Glutamatergic neuron (in vitro differentiated cells): ENCODE measurements around the gene ZNF865. TPM values are rescaled to one million over a fixed set of nuclear protein-coding genes. Genes with fewer than 3 reads are reported as not detected.

Experiments used
- DNase-seq: peaks from one replicate; pipeline ENCODE4 v3.0.0; 2022
- H3K27ac Mint-ChIP-seq: one replicate; pipeline ENCODE4 v1.8.0; 2020; ENCODE audit warnings: mild to moderate bottlenecking, mixed read lengths, inconsistent platforms; ENCODE audit not compliant: unreplicated experiment
- H3K27me3 Mint-ChIP-seq: one replicate; pipeline ENCODE4 v1.8.0; 2020; ENCODE audit warnings: mild to moderate bottlenecking, moderate library complexity, mixed read lengths, inconsistent platforms; ENCODE audit not compliant: unreplicated experiment
- H3K36me3 Mint-ChIP-seq: one replicate; pipeline ENCODE4 v1.8.0; 2020; ENCODE audit warnings: mild to moderate bottlenecking, mixed read lengths, inconsistent platforms; ENCODE audit not compliant: unreplicated experiment
- H3K4me1 Mint-ChIP-seq: one replicate; pipeline ENCODE4 v1.8.0; 2020; ENCODE audit warnings: mild to moderate bottlenecking, low read depth, mixed read lengths, inconsistent platforms; ENCODE audit not compliant: unreplicated experiment
- H3K4me3 Mint-ChIP-seq: one replicate; pipeline ENCODE4 v1.8.0; 2020; ENCODE audit warnings: mild to moderate bottlenecking, mixed read lengths, inconsistent platforms; ENCODE audit not compliant: unreplicated experiment
- H3K9me3 Mint-ChIP-seq: one replicate; pipeline ENCODE4 v1.8.0; 2020; ENCODE audit warnings: mild to moderate bottlenecking, moderate library complexity, mixed read lengths, inconsistent platforms; ENCODE audit not compliant: unreplicated experiment
- total RNA-seq: library from RNA; stranded (reverse); fragmentation: NEBNext Ultra II Directional; extraction: Animal tissue kit (Norgen Biotek cat#: 25700); gene quantifications from one replicate; pipeline ENCODE4 v1.2.1, GENCODE V29; 2021; ENCODE audit not compliant: unreplicated experiment
- TF ChIP-seq, protein P1 (sequence below): fragments of 200-600 bp; sonication (generic); IDR thresholded peaks from one replicate; pipeline ENCODE4 v1.5.0; 2021; ENCODE audit not compliant: partially characterized antibody, unreplicated experiment

ZNF865 gene
- total RNA-seq, 1 donor from 2014 or later, result 14.6 TPM

DNA sequence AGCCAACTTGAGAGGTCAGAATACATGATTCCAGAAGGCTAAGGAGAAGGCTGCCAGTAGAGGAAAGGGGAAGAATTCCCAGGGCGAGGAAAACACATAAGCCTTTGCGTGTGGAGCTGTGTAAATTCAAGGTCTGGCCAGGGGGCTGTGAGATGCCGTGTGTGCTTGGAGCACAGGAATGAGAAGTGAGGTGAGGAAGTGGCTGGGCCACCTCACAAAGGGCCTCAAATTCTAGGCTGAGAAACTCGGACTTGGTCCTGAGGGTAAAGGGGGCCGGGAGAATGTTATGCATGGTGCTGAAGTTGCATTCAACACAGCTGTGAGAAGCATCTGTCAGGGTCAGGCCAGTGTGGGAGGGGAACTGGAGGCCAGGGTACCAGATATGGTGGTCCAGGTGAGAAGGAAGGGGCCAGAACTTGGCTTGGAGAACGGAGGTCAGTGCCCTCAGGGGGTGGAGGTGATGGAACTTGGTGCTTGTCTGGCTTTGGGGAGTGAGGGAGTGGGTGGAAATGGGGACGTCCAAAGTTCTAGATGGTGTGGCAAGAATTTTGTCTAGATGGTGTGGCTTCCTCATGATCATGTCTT, 30.5 kb downstream of the ZNF865 start:
- Mint-ChIP-seq H3K27ac (peak overlapping the region; percentile 94), H3K4me3 (peak overlapping the region; percentile 98), H3K27me3 (peaks cover 14% of the 10 kb centered on the region), H3K4me1 (peaks cover 20% of the 10 kb centered on the region), H3K36me3 (no peaks in the 10 kb centered on the region), H3K9me3 (peaks cover 4% of the 10 kb centered on the region)
- DNase-seq, result no peak
- TF ChIP-seq, protein P1, sequence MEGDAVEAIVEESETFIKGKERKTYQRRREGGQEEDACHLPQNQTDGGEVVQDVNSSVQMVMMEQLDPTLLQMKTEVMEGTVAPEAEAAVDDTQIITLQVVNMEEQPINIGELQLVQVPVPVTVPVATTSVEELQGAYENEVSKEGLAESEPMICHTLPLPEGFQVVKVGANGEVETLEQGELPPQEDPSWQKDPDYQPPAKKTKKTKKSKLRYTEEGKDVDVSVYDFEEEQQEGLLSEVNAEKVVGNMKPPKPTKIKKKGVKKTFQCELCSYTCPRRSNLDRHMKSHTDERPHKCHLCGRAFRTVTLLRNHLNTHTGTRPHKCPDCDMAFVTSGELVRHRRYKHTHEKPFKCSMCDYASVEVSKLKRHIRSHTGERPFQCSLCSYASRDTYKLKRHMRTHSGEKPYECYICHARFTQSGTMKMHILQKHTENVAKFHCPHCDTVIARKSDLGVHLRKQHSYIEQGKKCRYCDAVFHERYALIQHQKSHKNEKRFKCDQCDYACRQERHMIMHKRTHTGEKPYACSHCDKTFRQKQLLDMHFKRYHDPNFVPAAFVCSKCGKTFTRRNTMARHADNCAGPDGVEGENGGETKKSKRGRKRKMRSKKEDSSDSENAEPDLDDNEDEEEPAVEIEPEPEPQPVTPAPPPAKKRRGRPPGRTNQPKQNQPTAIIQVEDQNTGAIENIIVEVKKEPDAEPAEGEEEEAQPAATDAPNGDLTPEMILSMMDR, result no peak

DNA sequence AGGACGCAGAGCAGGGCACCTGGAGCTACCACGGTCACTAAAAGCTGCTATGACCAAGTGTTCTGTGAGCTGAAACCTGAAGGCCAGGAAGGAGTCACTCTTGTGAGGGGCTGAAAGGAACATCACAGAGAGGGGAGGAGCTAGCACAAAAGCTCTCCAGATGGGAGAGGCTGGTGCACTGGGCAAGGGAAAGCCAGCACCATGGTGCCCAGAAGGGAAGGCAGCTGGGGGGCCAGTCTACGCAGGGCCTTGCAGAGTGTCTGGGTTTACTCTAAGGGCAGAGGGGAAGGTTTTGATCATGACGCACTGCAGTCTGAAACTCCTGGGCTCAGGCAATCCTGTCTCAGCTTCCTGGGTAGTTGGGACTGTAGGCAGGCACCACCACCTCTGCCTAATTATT, 31.3 kb downstream of the ZNF865 start:
- TF ChIP-seq, protein P1, result no peak
- no peak for DNase-seq
- Mint-ChIP-seq H3K4me3 (peak overlapping the region; percentile 98), H3K4me1 (peaks cover 20% of the 10 kb centered on the region), H3K36me3 (no peaks in the 10 kb centered on the region), H3K9me3 (peaks cover 8% of the 10 kb centered on the region), H3K27ac (no peak overlapping the region), H3K27me3 (peaks cover 14% of the 10 kb centered on the region)

DNA sequence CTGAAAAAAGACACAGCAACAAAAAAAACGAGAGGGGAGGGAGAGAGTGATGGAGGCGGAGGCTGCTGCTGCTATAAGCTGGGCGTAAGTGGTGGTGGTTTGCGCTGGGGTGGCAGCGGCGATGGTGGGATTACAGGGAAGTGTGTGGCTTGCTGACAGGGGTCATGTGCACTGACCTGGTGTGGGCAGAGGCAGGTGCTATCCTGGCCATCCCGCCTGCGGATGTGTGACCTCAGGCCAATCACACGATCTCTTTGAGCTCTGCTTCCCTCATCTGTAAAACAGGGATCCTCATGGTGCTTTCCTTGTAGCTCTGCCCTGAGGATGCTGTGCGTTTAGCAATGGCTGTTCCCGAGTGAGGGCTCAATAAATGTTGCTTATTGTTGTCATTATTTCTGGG, 32.1 kb downstream of the ZNF865 start:
- Mint-ChIP-seq H3K36me3 (no peaks in the 10 kb centered on the region), H3K9me3 (peaks cover 11% of the 10 kb centered on the region), H3K27me3 (peaks cover 18% of the 10 kb centered on the region), H3K4me1 (peaks cover 25% of the 10 kb centered on the region), H3K4me3 (peak overlapping the region; percentile 36), H3K27ac (no peak overlapping the region)
- DNase-seq, result no peak
- TF ChIP-seq, protein P1, result no peak

DNA sequence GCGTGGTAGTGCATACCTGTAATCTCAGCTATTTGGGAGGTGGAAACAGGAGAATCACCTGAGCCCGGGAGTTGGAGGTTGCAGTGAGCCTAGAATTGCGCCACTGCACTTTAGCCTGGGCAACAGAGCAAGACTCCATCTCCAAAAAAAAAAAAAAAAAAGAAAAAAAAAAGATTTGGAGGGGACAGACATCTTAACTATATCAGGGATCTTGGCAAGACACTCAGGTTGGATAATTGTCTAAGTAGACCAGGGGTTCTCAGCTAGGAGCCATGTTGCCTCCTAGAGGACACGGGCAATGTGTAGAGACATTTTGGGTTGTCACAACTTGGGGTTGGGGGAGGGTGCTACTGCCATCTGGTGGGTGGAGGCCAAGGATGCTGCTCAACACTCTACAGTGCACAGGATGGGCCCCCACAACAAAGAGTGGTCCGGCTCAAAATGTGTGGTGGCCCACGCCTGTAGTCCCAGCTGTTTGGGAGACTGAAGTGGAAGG, 33.5 kb downstream of the ZNF865 start:
- Mint-ChIP-seq H3K9me3 (peaks cover 16% of the 10 kb centered on the region), H3K27ac (peak overlapping the region; percentile 70), H3K4me1 (peaks cover 30% of the 10 kb centered on the region), H3K4me3 (peak overlapping the region; percentile 77), H3K27me3 (peaks cover 21% of the 10 kb centered on the region), H3K36me3 (no peaks in the 10 kb centered on the region)
- TF ChIP-seq, protein P1, result no peak
- DNase-seq, result peak; percentile 64

DNA sequence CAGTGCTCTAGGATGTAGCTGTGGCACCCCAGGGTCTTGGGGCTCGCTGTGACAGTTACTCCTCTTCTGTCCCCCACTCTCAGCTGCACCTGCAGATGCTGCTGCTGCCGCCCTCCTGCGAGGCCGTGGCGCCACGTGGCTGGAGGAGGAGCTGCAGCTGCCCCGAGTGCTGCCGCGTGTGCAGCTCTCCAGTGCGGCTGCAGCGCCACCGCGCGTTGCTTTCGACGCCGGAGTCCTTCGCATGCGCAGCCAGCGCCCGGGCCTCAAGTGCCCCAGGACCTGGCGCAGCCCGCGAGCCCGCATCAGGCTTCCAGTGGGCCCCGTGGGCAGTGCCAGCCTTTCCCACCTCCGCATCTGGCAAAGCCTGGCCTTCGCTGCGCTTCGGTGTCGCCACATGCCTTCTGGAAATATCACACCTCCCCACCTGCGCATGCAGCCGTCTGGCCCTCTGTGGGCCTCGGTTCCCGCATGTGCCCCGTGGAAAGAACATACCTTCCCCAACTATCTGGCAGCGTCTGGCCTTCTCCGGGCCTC, 34.7 kb downstream of the ZNF865 start:
- TF ChIP-seq, protein P1, result no peak
- H3K4me1 Mint-ChIP-seq, result peaks cover 30% of the 10 kb centered on the region
- peaks cover 18% of the 10 kb centered on the region for H3K9me3 Mint-ChIP-seq
- no peaks in the 10 kb centered on the region for H3K36me3 Mint-ChIP-seq
- peaks cover 16% of the 10 kb centered on the region for H3K27me3 Mint-ChIP-seq
- peak; percentile 56 for DNase-seq
- peak overlapping the region; percentile 85 for H3K27ac Mint-ChIP-seq
- peak overlapping the region; percentile 88 for H3K4me3 Mint-ChIP-seq
